Adrenal gland (tissue), 5 donors: ENCODE measurements around the gene PRG2.
"Not testable (repeated sequence)": the region's sequence is repeated elsewhere in the genome, so short reads cannot be mapped to it uniquely, and the experiment has no call there.

Source experiments
- CTCF ChIP-seq, 6 experiments: fragments of 450-650 bp in 4 of 6; fragments of 200-600 bp in 2 of 6; sonication (generic) in 1 of 6; IDR thresholded peaks; 1 replicate in 5 of 6; 2 replicates in 1 of 6; pipeline versions ENCODE4 v1.5.1 to v1.8.0; 2016 to 2021; ENCODE audit warnings: antibody characterized with exemption in 6 of 6, mild to moderate bottlenecking in 2 of 6, moderate library complexity in 1 of 6
- POLR2A ChIP-seq, 2 donors: fragments of 450-650 bp; IDR thresholded peaks; one replicate each; pipeline ENCODE4 v1.6.1; 2017; ENCODE audit warnings: antibody characterized with exemption in 2 of 2, mild to moderate bottlenecking in 2 of 2, moderate library complexity in 1 of 2
- donor health status: DM: no; HTN: no; CAD: no.

- TF ChIP-seq CTCF, POLR2A (IDR thresholded peaks at IDR 0.05): not testable (repeated sequence)
Measured at GRCh38 chr11:57336856-57337255, 53.6 kb downstream of the PRG2 start.
